Right lobe of liver (tissue), 4 donors: ENCODE results near the gene SFSWAP.

Source experiments
- CTCF ChIP-seq, 4 donors: fragments of 200-600 bp in 3 of 4; fragments of 450-650 bp in 1 of 4; IDR thresholded peaks; one replicate each; pipeline versions ENCODE4 v1.5.1 to v1.8.0; 2016 to 2022; ENCODE audit warnings: antibody characterized with exemption in 4 of 4, mild to moderate bottlenecking in 2 of 4
- POLR2A ChIP-seq: fragments of 450-650 bp; IDR thresholded peaks from one replicate; pipeline ENCODE4 v1.6.1; 2017; ENCODE audit warnings: antibody characterized with exemption, mild to moderate bottlenecking
- donor health status: DM: no; HTN: no; CAD: no.
- donor health status: DM: no; HTN: no; CAD: no.
- donor health status: DM: no; HTN: yes; CAD: no.

- TF ChIP-seq POLR2A (no peak), CTCF (IDR thresholded peaks at IDR 0.05) (no peak)
Measured at GRCh38 chr12:131753005-131753404, 42.1 kb downstream of the SFSWAP start.
